Transverse colon (tissue), 4 donors: ENCODE results near the gene VAV2.

Source experiments
- EP300 ChIP-seq: sonication (generic); formaldehyde crosslinking; IDR thresholded peaks from one replicate; pipeline ENCODE4 v1.6.1; 2017; ENCODE audit warnings: antibody characterized with exemption, low read depth
- POLR2A ChIP-seq: fragments of 450-650 bp; IDR thresholded peaks from one replicate; pipeline ENCODE4 v1.6.1; 2016; ENCODE audit warnings: antibody characterized with exemption, mild to moderate bottlenecking, moderate library complexity
- POLR2AphosphoS5 ChIP-seq, 3 donors: sonication (generic); formaldehyde crosslinking; IDR thresholded peaks; one replicate each; pipeline ENCODE4 v1.6.1; 2016; ENCODE audit warnings: antibody characterized with exemption in 3 of 3
- TF ChIP-seq, protein P1 (sequence below), 5 experiments: fragments of 200-600 bp in 3 of 5; fragments of 450-650 bp in 2 of 5; sonication (generic) in 3 of 5; IDR thresholded peaks; 1 replicate in 2 of 5; 2 replicates in 3 of 5; pipeline ENCODE4 v1.5.1; 2016 to 2017; ENCODE audit warnings: antibody characterized with exemption in 5 of 5, inconsistent platforms in 3 of 5, mild to moderate bottlenecking in 2 of 5, moderate library complexity in 1 of 5

DNA sequence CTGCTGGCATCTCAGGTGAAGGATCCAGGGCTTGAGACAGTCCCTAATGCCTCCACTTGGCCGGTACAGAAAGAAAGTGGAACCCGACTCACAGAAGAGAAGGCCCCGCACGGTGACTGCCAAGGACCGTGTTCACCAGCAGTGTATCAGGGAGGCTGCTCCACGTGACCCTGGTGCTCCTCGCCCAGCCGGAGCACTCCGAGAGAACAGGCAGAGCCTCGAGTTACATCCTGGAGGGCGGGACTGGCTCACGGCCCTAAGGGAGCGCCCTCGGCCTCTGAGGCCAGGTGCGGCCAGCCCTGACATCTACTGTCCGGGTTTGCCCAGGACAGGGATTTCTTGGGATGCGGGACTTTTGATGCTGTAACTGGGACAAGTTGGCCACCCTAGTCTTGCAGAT is 149.9 kb downstream of the VAV2 start:
- TF ChIP-seq POLR2A (no peak), EP300 (no peak), POLR2AphosphoS5 (IDR thresholded peaks at IDR 0.05) (no peak)
- TF ChIP-seq, protein P1, sequence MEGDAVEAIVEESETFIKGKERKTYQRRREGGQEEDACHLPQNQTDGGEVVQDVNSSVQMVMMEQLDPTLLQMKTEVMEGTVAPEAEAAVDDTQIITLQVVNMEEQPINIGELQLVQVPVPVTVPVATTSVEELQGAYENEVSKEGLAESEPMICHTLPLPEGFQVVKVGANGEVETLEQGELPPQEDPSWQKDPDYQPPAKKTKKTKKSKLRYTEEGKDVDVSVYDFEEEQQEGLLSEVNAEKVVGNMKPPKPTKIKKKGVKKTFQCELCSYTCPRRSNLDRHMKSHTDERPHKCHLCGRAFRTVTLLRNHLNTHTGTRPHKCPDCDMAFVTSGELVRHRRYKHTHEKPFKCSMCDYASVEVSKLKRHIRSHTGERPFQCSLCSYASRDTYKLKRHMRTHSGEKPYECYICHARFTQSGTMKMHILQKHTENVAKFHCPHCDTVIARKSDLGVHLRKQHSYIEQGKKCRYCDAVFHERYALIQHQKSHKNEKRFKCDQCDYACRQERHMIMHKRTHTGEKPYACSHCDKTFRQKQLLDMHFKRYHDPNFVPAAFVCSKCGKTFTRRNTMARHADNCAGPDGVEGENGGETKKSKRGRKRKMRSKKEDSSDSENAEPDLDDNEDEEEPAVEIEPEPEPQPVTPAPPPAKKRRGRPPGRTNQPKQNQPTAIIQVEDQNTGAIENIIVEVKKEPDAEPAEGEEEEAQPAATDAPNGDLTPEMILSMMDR (IDR thresholded peaks at IDR 0.05): peak in 1 of 5 experiments; percentile 15
